Rectal smooth muscle tissue (tissue), 1 donor: ENCODE measurements around the gene ZNF774.
A peak's percentile ranks its signal among the peaks of the same experiment; 100 is the strongest.

Source experiments
- H3K27ac ChIP-seq: one replicate; pipeline ENCODE4 v1.7.0; 2013; ENCODE audit warnings: low read depth, low read length, inconsistent platforms
- H3K27me3 ChIP-seq: one replicate; pipeline ENCODE4 v1.7.0; 2013; ENCODE audit warnings: low read length; ENCODE audit not compliant: control insufficient read depth, insufficient read depth
- H3K36me3 ChIP-seq: one replicate; pipeline ENCODE4 v1.7.0; 2013; ENCODE audit warnings: low read length; ENCODE audit not compliant: control insufficient read depth, insufficient read depth
- H3K4me1 ChIP-seq: one replicate; pipeline ENCODE4 v1.7.0; 2013; ENCODE audit warnings: low read length; ENCODE audit not compliant: control insufficient read depth, insufficient read depth
- H3K4me3 ChIP-seq: one replicate; pipeline ENCODE4 v1.7.0; 2013; ENCODE audit warnings: low read length
- H3K9ac ChIP-seq: one replicate; pipeline ENCODE4 v1.7.0; 2013; ENCODE audit warnings: low read length

The ZNF774 gene

DNA sequence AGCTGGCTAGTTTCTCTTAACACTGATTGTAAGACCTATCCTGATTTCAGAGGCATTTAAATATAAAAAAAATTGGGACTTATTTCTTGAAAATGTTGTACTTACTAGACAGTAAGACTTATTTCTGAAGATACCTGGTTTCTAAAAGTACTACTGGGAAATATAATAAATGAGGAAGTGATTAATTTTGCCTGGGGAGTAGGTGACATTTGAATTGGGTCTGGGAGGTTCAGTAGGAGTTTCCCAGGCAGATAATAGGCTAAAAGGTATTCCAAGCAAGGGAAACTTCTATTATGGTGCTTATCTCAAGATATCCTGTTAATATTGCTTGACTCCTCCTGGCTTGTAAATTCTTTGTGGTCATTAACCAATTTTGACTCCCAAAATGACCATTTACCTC is 29.4 kb downstream of the ZNF774 start:
- Histone ChIP-seq H3K36me3 (no peaks in the 10 kb centered on the region), H3K9ac (no peak overlapping the region), H3K27ac (no peak overlapping the region), H3K4me1 (peaks cover 2% of the 10 kb centered on the region), H3K27me3 (no peaks in the 10 kb centered on the region), H3K4me3 (no peak overlapping the region)

DNA sequence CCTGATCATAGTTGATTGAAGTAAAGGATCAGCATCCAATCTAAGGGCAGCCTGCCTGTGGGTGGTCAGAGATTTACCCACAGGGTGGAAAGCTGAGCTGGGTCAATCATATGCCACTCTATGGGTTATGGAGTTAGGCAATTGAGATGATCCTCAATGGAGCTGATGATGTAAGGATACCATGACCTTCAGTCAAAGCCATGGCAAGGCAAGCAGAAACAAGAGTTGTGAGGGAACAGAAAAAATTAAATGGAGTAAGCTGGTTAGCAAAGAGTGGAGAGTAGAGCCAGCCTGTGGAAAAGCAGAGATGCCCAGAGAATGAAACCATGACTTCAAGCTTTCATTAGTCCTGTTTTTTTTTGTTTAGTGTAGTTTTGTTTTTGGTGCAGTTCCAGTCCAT is 30.2 kb downstream of the ZNF774 start:
- Histone ChIP-seq H3K27ac (no peak overlapping the region), H3K27me3 (no peaks in the 10 kb centered on the region), H3K36me3 (no peaks in the 10 kb centered on the region), H3K4me3 (no peak overlapping the region), H3K9ac (no peak overlapping the region), H3K4me1 (peaks cover 2% of the 10 kb centered on the region)

DNA sequence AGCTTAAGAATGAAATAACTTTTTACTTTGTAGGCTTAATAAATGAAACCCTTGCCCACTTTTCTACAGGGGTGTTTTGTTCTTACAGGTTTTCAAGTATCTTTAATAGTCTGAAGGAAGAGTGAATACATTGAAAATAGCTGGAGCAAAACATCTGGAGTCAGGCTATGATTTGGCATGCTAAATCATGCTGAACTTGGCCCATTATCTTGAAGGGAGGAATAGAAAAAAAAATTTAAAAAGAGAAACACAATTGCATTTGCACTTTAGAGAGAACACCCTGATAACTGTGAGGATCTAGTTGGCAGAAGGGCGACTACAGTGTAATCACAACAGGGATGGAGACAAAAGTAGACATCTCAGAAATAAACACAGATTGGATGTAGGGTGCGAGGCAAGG is 34.1 kb downstream of the ZNF774 start:
- Histone ChIP-seq H3K4me3 (no peak overlapping the region), H3K27me3 (no peaks in the 10 kb centered on the region), H3K4me1 (peaks cover 18% of the 10 kb centered on the region), H3K9ac (no peak overlapping the region), H3K27ac (no peak overlapping the region), H3K36me3 (peaks cover 5% of the 10 kb centered on the region)

DNA sequence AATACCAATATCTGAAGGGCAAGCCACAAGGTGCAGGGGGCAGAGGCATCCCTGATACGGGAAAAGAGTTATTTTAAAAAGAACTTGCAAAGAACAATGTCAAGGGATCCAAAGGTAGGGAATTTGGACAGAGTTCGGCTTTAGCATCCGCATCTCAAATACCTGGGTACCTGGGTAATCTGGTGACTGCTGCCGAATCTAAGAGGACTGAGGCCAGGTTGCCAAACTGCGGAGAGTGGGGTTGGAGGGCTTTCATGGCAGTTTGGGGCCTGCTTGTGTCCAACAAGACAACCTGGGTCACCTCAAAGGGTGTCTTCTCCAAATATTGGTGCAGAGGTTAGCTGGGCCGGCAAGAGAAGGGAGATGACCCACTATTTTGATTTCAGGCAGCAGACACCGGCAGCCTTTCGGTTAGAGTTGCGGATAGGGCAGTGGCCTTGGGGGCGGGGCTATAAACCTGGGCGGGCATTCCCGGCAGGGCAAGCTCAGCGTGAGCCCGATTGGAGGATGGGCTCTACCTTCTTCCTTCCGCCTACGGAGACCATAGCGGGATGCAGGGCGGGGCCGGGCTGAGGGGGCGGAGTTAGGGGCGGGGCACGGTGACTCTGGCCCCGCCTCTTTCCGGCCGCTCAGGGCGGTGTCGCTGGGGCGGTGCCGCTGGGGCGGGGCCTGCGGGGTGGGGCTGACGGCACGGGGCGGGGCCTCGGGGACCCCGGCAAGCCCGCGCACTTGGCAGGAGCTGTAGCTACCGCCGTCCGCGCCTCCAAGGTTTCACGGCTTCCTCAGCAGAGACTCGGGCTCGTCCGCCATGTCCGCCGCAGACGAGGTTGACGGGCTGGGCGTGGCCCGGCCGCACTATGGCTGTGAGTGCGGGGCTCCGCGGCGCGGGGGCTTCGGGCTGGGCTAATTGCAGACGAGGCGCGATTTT is 35.7 kb downstream of the ZNF774 start, which contains the start of gene IQGAP1:
Gene IQGAP1 (plus strand): TSS at position 709 of the 928 bp plus-strand sequence. CDS start 100 bp downstream, at position 809.
- Histone ChIP-seq H3K4me3 (peak within 1 kb of the TSS; percentile 99), H3K4me1 (peaks cover 25% of the 10 kb centered on the region), H3K9ac (peak within 1 kb of the TSS; percentile 100), H3K27ac (peak within 1 kb of the TSS; percentile 97), H3K27me3 (no peaks in the 10 kb centered on the region), H3K36me3 (peaks cover 11% of the 10 kb centered on the region)

DNA sequence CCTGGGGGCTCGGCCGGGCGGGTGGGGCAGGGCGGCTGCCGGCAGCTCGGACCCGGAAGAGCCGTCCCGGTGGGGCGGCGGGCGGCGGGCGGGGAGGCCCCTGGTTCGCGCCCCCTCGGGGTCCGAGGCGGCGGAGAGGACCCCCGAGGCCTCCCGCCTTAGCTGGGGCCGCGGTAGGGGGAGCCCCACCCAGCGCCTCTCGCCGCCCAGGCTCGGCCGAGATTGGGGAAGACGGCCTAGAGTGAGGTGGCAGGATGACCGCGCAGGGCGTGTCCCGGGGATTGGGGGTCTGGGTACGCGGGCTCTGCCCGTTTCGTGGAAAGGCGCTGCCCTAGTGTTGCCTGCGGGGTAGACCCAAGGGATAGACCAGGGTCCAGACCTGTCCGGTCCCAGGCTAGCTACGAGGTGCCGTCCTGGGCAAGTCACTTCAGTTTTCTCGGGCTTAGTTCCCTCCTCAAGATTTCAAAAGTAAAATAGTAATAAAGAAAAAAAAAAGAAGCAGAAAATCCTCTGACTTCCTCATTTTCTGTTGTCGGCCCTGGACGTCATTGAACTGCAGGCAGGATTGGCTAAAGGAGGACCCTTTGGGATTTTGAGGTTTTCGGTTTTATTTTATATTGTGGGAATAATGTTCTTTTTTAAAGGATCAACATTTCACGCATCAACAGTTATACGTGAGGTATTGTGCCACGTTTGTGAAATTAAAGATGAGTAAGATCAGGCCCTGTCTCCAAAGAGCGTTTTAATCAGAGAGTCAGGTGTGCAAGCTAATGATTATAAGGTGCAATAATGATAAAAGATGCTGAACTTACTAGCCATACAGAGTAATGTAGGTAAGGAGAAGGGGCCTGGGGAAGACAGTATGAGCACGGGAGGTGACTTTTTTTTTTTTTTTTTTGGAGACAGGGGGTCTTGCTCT is 36.6 kb downstream of the ZNF774 start:
- Histone ChIP-seq H3K27ac (peak overlapping the region; percentile 97), H3K36me3 (peaks cover 11% of the 10 kb centered on the region), H3K9ac (peak overlapping the region; percentile 100), H3K27me3 (no peaks in the 10 kb centered on the region), H3K4me1 (peaks cover 27% of the 10 kb centered on the region), H3K4me3 (peak overlapping the region; percentile 99)

DNA sequence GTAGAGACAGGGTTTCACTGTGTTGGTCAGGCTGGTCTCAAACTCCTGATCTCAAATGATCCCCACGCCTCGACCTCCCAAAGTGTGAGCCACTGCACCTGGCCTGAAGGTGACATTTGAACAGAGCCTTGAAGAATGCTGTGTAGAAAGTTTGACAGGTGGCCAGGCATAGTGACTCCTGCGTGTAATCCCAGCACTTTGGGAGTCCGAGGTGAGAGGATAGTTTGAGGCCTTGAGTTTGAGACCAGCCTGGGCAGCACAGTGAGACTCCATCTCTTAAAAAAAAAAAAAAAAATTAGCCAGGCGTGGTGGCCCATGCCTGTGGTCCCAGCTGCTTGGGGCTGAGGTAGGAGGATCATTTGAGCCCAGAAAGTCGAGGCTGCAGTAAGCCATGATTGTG is 37.4 kb downstream of the ZNF774 start:
- H3K27me3 ChIP-seq: no peaks in the 10 kb centered on the region
- H3K27ac ChIP-seq: peak overlapping the region; percentile 32
- peaks cover 11% of the 10 kb centered on the region for H3K36me3 ChIP-seq
- H3K4me3 ChIP-seq: peak overlapping the region; percentile 99
- H3K4me1 ChIP-seq: peaks cover 27% of the 10 kb centered on the region
- peak overlapping the region; percentile 100 for H3K9ac ChIP-seq

DNA sequence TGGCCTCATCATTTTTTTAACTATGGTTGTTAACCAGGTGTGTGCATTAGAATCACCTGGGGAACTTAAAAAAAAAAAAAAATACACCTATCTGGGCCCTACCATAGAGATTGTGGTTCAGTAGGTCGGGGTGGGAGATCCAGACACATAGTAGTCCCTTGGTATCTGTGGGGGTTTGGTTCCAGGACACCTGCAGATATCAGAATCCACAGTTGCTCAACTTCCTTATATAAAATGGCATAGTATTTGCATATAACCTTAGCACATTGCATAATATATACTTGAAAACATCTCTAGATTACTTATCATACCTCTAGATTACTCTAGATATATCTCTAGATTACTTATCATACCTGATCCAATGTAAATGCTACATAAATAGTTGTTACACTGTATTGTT is 41.0 kb downstream of the ZNF774 start:
- H3K36me3 ChIP-seq: peaks cover 11% of the 10 kb centered on the region
- no peak overlapping the region for H3K4me3 ChIP-seq
- H3K27me3 ChIP-seq: no peaks in the 10 kb centered on the region
- peaks cover 32% of the 10 kb centered on the region for H3K4me1 ChIP-seq
- no peak overlapping the region for H3K9ac ChIP-seq
- no peak overlapping the region for H3K27ac ChIP-seq

DNA sequence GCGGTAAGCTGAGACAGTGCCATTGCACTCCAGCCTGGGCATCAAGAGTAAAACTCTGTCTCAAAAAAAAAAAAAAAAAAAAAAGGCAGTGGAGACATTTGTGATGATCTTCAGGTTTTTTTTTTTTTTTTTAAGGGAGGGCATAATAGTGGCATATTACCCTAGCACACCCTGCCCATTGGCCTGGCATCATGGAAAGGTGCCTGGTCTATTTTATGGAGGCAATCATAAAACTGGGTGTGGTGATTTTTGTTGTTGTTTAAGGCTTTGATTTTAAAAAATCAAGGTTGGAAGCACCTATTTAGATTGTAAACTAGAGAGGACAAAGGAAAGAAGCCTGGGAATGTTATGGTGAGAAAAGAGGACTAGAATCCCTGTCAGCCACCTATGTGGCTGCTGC is 42.0 kb downstream of the ZNF774 start:
- Histone ChIP-seq H3K4me3 (no peak overlapping the region), H3K27ac (no peak overlapping the region)

DNA sequence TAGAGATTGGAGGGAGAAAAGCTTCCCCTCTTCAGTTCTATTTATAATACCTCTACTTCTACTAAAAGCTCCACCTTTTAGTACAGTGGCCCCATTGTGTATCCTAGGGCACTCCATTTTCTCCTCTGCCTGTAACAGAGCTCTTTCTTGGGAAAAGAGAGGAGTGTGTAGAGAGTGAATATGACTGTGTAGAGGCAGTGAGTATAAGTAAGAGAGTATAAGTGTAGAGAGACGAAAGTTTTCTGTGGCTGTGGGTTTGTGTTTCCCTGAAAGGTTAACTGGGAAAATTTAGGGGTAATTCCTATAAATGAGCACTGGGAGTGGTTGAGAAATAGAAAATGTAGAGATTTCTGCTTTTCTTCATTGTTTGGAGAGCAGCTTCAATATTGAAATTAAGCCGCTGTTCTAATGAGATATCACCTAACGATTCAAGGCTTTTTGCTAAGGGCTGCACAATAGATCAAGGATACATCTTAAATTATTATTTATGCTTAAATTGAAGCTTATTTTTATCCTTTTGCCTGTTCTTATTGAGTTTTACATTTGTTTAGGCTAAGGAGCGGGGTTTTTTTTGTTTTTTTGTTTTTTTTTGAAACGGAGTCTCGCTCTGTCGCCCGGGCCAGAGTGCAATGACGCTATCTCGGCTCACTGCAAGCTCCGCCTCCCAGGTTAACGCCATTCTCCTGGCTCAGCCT is 42.8 kb downstream of the ZNF774 start:
- Histone ChIP-seq H3K4me1 (peaks cover 28% of the 10 kb centered on the region), H3K27ac (no peak overlapping the region), H3K27me3 (no peaks in the 10 kb centered on the region), H3K4me3 (no peak overlapping the region), H3K36me3 (peaks cover 11% of the 10 kb centered on the region), H3K9ac (no peak overlapping the region)

More for the DNA sequence above, 42.0 kb downstream of the ZNF774 start:
- H3K4me1 ChIP-seq: peaks cover 32% of the 10 kb centered on the region
- no peak overlapping the region for H3K9ac ChIP-seq
- H3K27me3 ChIP-seq: no peaks in the 10 kb centered on the region
- H3K36me3 ChIP-seq: peaks cover 11% of the 10 kb centered on the region

DNA sequence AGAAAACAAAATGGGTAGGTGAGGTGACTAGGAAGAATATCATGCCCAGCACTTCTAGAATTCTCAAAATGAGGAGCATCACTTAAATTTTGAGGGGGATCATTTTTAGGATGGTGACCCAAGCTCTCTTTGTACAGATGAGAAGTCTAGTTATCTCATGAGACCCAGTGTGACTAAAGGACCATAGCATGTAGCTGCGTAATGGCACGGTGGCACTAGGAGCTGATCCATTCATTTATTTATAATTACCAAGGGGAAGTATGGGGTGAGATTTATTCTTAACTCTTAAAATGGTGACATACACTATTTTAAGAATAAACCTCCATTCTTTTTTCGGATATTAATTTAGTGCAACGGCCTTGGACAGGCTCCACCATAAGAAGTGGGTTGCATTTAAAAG is 44.2 kb downstream of the ZNF774 start:
- Histone ChIP-seq H3K4me1 (peaks cover 29% of the 10 kb centered on the region), H3K27ac (no peak overlapping the region), H3K27me3 (no peaks in the 10 kb centered on the region), H3K9ac (no peak overlapping the region), H3K36me3 (peaks cover 6% of the 10 kb centered on the region), H3K4me3 (no peak overlapping the region)

DNA sequence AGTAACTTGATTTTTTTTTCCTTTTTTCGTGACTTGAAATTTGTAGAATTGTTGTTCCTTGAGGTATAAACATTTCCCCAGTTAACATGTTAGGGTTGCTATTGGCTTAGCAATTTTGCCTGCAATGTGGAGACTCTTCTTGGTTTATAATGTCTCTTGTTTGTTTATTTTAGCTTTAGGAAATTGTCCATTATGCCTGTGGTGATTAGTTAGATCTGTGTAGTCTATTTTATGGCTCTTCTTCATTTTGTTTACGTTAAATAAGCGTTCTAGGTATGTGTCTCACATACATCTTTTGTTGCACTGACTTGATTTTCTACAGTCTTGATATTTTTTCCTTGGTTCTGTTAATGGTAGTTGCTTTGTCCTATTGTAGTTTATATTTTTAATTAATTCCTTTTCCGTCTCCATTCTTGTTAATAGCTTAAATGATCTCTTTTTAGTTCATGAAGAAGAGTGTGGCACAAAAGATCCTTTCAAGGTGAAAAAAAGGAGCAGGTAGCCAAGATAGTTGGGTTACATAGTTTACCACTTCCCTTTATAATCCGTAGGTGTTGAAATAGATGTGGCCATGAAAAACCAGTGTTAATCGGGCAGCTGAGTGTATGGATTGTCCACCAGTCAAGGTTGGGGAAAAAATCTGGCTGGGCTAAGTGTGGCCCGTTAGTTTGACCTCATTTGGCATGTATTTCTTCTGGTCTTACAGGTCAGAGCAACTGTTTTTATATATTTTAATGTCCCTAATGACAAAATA is 48.1 kb downstream of the ZNF774 start:
- Histone ChIP-seq H3K27ac (peak overlapping the region; percentile 74), H3K36me3 (no peaks in the 10 kb centered on the region), H3K4me3 (peak overlapping the region; percentile 42), H3K27me3 (no peaks in the 10 kb centered on the region), H3K4me1 (peaks cover 39% of the 10 kb centered on the region), H3K9ac (no peak overlapping the region)
